ENCODE results near the gene EN1. TPM values are rescaled to one million over a fixed set of nuclear protein-coding genes. Genes with fewer than 3 reads are reported as not detected.

Gene EN1
- total and polyA plus RNA-seq, 12 donors: 0.03 to 0.98 (median 0.39) TPM; not detected in 5

- no peaks in the 10 kb centered on the region for H3K36me3 ChIP-seq (replicated peaks in 1 of 2)
- WGBS, 4 donors: 5 to 13% (median 7%) methylated on average over 9 of the region's 9 CpGs
- H3K4me1 ChIP-seq (replicated peaks in 1 of 2): peaks cover 7 to 24% of the 10 kb centered on the region in 2 donors
- peaks cover 96% of the 10 kb centered on the region for H3K27me3 ChIP-seq
- no peak overlapping the region for H3K4me3 ChIP-seq
- no peak for DNase-seq
- H3K27ac ChIP-seq: no peak overlapping the region
- no peak for TF ChIP-seq POLR2A (IDR thresholded peaks at IDR 0.05)
- intact Hi-C loops (cut with DNase I): loop anchor here (5.0 to 10.0 kb wide), 3 partner anchors 96 to 806 kb away; no protein-coding TSS in a partner anchor
- no peaks in the 10 kb centered on the region for H3K9me3 ChIP-seq (replicated peaks in 1 of 3)
These were observed 3.5 kb upstream of the EN1 start for GRCh38 chr2:118850901-118851415.

DNA sequence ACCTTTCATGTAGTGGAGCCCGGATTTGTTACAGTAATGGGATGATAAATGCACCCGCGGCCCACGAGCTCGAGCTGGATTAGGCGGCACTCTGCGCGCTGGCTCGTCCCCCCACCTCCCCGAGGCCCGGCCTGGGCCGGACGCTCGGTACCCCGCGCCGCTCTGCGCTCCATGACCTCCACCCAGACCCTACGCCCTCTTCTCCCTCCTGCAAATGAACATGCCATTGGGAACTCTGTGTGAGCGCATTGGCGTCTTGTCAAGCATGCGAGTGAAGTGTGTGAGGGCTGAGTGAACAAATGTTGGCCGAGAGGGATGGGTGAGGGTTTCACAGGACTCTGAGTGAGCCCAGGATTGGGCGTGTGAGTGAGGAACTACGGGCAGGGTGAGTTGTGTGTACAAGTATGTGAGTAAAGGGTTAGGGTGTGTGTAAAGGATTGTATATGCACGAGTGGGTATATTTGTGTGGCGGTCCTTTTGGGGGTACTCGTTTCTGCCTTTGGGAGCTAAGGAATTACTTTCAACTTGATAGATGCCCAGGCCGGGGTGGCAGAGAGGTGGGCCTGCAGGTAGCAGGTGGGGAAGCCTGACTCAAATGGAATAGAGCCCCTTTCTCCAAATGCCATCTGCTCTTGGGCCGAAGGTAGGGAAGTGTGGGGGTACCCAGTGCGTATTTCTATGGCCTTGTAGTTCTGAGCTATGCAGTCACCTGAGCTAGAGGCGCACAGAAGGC lies 2.9 kb upstream of the EN1 start:
- peaks cover 96% of the 10 kb centered on the region for H3K27me3 ChIP-seq

GRCh38 chr2:118849226-118850167 lies 2.0 kb upstream of the EN1 start:
- no peak for TF ChIP-seq POLR2A (IDR thresholded peaks at IDR 0.05)
- TF ChIP-seq, protein P1, sequence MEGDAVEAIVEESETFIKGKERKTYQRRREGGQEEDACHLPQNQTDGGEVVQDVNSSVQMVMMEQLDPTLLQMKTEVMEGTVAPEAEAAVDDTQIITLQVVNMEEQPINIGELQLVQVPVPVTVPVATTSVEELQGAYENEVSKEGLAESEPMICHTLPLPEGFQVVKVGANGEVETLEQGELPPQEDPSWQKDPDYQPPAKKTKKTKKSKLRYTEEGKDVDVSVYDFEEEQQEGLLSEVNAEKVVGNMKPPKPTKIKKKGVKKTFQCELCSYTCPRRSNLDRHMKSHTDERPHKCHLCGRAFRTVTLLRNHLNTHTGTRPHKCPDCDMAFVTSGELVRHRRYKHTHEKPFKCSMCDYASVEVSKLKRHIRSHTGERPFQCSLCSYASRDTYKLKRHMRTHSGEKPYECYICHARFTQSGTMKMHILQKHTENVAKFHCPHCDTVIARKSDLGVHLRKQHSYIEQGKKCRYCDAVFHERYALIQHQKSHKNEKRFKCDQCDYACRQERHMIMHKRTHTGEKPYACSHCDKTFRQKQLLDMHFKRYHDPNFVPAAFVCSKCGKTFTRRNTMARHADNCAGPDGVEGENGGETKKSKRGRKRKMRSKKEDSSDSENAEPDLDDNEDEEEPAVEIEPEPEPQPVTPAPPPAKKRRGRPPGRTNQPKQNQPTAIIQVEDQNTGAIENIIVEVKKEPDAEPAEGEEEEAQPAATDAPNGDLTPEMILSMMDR (IDR thresholded peaks at IDR 0.05): no peak
- Histone ChIP-seq H3K27ac (no peak overlapping the region), H3K9me3 (replicated peaks in 1 of 3) (no peaks in the 10 kb centered on the region), H3K4me1 (replicated peaks in 1 of 2) (peaks cover 7 to 15% of the 10 kb centered on the region in 2 donors), H3K27me3 (peaks cover 96% of the 10 kb centered on the region), H3K36me3 (replicated peaks in 1 of 2) (no peaks in the 10 kb centered on the region), H3K4me3 (no peak overlapping the region)
- intact Hi-C loops (cut with DNase I): loop anchor here (5.0 to 10.0 kb wide), 3 partner anchors 95 to 805 kb away; no protein-coding TSS in a partner anchor
- 5 to 10% (median 7%) methylated on average over 48 to 52 of the region's 52 CpGs for WGBS, 4 donors
- no peak for DNase-seq

More for the DNA sequence above, 2.9 kb upstream of the EN1 start:
- H3K9me3 ChIP-seq (replicated peaks in 1 of 3): no peaks in the 10 kb centered on the region
- peak in 1 of 7 donors; percentile 37 for DNase-seq
- H3K36me3 ChIP-seq (replicated peaks in 1 of 2): no peaks in the 10 kb centered on the region
- WGBS, 4 donors: 4 to 11% (median 6%) methylated on average over 16 to 32 of the region's 32 CpGs
- H3K4me3 ChIP-seq: no peak overlapping the region
- intact Hi-C loops (cut with DNase I): loop anchor here (5.0 to 10.0 kb wide), 3 partner anchors 96 to 806 kb away; no protein-coding TSS in a partner anchor
- peaks cover 7 to 18% of the 10 kb centered on the region in 2 donors for H3K4me1 ChIP-seq (replicated peaks in 1 of 2)
- TF ChIP-seq, protein P1 (IDR thresholded peaks at IDR 0.05): no peak
- no peak for TF ChIP-seq POLR2A (IDR thresholded peaks at IDR 0.05)
- no peak overlapping the region for H3K27ac ChIP-seq

GRCh38 chr2:118848381-118849225 lies 1.2 kb upstream of the EN1 start:
- peaks cover 7 to 15% of the 10 kb centered on the region in 2 donors for H3K4me1 ChIP-seq (replicated peaks in 1 of 2)
- TF ChIP-seq POLR2A (IDR thresholded peaks at IDR 0.05): no peak
- TF ChIP-seq, protein P1 (IDR thresholded peaks at IDR 0.05): no peak
- peak in 1 of 7 donors; percentile 17 for DNase-seq
- no peaks in the 10 kb centered on the region for H3K9me3 ChIP-seq (replicated peaks in 1 of 3)
- H3K4me3 ChIP-seq: no peak overlapping the region
- H3K27me3 ChIP-seq: peaks cover 96% of the 10 kb centered on the region
- no peaks in the 10 kb centered on the region for H3K36me3 ChIP-seq (replicated peaks in 1 of 2)
- 6 to 8% (median 7%) methylated on average over 46 of the region's 46 CpGs for WGBS, 4 donors
- H3K27ac ChIP-seq: no peak overlapping the region
- intact Hi-C loops (cut with DNase I): no loop called here
